Stimulated activated CD4-positive, alpha-beta T cell treated with anti-CD3 and anti-CD28 coated beads, Interleukin-12 subunit alpha, Interleukin-12 subunit beta, amount 100 ng/mL, for 48 hours (primary cell): ENCODE measurements around the gene LEMD3.
"Not testable (repeated sequence)": the region's sequence is repeated elsewhere in the genome, so short reads cannot be mapped to it uniquely, and the experiment has no call there.

Experiments used
- DNase-seq, 3 donors: peaks; one replicate each; pipeline ENCODE4 v3.0.0-alpha.2; 2020; ENCODE audit warnings: low read depth in 2 of 3, low spot score in 1 of 3

Gene LEMD3

GRCh38 chr12:65276916-65277530, 107.6 kb downstream of the LEMD3 start:
- no peak for DNase-seq

GRCh38 chr12:65277994-65278575, 108.7 kb downstream of the LEMD3 start:
- DNase-seq: no peak

GRCh38 chr12:65278576-65279368, 109.4 kb downstream of the LEMD3 start, which contains the start of gene MSRB3:
MSRB3 (plus strand) TSS chr12:65278683; CDS start chr12:65308580, 29,897 bp downstream.
- DNase-seq: peak in 2 of 3 donors; percentile 2 to 16

- peak in 1 of 3 donors; percentile 3 for DNase-seq
Measured at GRCh38 chr12:65279369-65280112, 110.2 kb downstream of the LEMD3 start.

- DNase-seq: no peak
Measured at GRCh38 chr12:65280306-65280705, 110.9 kb downstream of the LEMD3 start.

GRCh38 chr12:65282840-65283239, 113.5 kb downstream of the LEMD3 start:
- DNase-seq: no peak

- DNase-seq: not testable (repeated sequence)
Measured at GRCh38 chr12:65285532-65285931, 116.1 kb downstream of the LEMD3 start.

GRCh38 chr12:65287426-65287825, 118.0 kb downstream of the LEMD3 start:
- DNase-seq: no peak

- no peak for DNase-seq
Measured at GRCh38 chr12:65292241-65292640, 122.9 kb downstream of the LEMD3 start.

- DNase-seq: no peak
Measured at GRCh38 chr12:65293735-65294134, 124.4 kb downstream of the LEMD3 start.

- no peak for DNase-seq
Measured at GRCh38 chr12:65294641-65295262, 125.4 kb downstream of the LEMD3 start.

GRCh38 chr12:65296508-65297265, 127.3 kb downstream of the LEMD3 start:
- DNase-seq: no peak
